NB4 (cell line): Measurements from ENCODE around the gene RPN1.

Experiments
- CTCF ChIP-seq: IDR thresholded peaks from one replicate; pipeline ENCODE4 v1.5.1; 2012; ENCODE audit warnings: low read depth, low read length
- POLR2A ChIP-seq: IDR thresholded peaks from 2 replicates; pipeline ENCODE4 v1.6.1; 2011; ENCODE audit warnings: mild to moderate bottlenecking; ENCODE audit not compliant: insufficient read length; ENCODE audit errors: extremely low read depth

- TF ChIP-seq CTCF: no peak
- TF ChIP-seq POLR2A: no peak
These were observed 78.6 kb downstream of the RPN1 start for GRCh38 chr3:128572013-128572412.
